Measurements from ENCODE around the gene WSB2. TPM values are rescaled to one million over a fixed set of nuclear protein-coding genes. Genes with fewer than 3 reads are reported as not detected.

Gene WSB2
- total and polyA plus RNA-seq, 9 of the 15 experiments (the other 6 are each of a cell fraction or from before 2014, with no cell fraction given): 31.4 to 77.6 (median 52.6) TPM

DNA sequence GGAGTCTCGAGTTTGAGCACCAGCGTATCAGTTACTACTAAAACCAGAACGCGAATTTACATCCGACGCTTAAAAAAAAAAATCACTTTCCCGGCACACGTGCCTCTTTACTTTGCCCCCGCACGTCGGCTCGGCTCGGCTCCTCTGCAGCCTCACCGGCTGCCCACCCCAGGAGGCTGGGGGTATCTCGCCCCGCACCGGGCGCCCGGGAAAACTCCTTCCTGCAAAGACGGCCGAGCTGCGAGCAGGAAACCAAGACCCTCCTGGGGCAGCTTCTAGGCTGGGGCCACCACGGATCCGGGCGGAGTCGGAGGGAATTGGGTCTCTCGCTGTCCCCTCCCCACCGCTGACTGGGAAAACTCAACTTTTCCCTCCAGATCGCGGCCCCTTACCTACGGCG is 42.2 kb upstream of the WSB2 start:
- POLR2A ChIA-PET: interaction anchor here (0.6 to 1.2 kb wide), 3 partner anchors 14 to 273 kb away, joined by 3 to 4 read pairs (median 3); partner anchors contain the start of genes SUDS3 and WSB2
- in situ Hi-C loops (cut with MboI): no loop called here

GRCh38 chr12:118102609-118103008 is 41.6 kb upstream of the WSB2 start:
- H4K20me1 ChIP-seq (replicated peaks; ENCODE audit: control insufficient read depth, insufficient read depth, low read length): no peaks in the 10 kb centered on the region
- BruUV-seq (replicated peaks): no TSS peak
- no peak overlapping the region; the same call in 1 of the 2 replicates for H2AFZ ChIP-seq (ENCODE audit: low read depth, low read length)
- TF ChIP-seq ZKSCAN1 (IDR thresholded peaks at IDR 0.05; ENCODE audit: low read depth, low read length) (peak; percentile 91), ZFX (CRISPR knock-in tag; IDR thresholded peaks at IDR 0.05) (no peak)
- DNase-seq (ENCODE audit: extremely low read depth in 1 of 4, low spot score in 3 of 4) (no peak), ATAC-seq (no peak), FAIRE-seq (no peak)
- intact Hi-C loops (cut with micrococcal nuclease): loop anchor here (5.0 kb wide), 1 partner anchor 40 kb away; the partner anchor contains the start of gene WSB2
- ChIA-PET CTCF (ENCODE audit: low intra/inter-chr PET ratio) (no interaction called here), POLR2A (no interaction called here)
- H3K9ac ChIP-seq (ENCODE audit: insufficient read depth in 1 of 2, low read depth in 2 of 2, low read length in 2 of 2): no peak overlapping the region
- no peaks in the 10 kb centered on the region for H3K36me3 ChIP-seq (ENCODE audit: control insufficient read depth, insufficient read depth, low read length)
- no peak overlapping the region for H3K27ac ChIP-seq (ENCODE audit: extremely low read depth, low read depth, low read length)
- WGBS (ENCODE audit: insufficient coverage, low coverage, missing lambda C conversion rate): 3% methylated on average over 5 of the region's 5 CpGs
- in situ Hi-C loops (cut with MboI): no loop called here
- H3K4me1 ChIP-seq (replicated peaks in 1 of 2; ENCODE audit: control insufficient read depth in 2 of 2, insufficient read depth in 2 of 2, low read length in 2 of 2): peaks cover 0 to 15% of the 10 kb centered on the region in 2 experiments; a peak in 3 of 5 replicates
- H3K4me2 ChIP-seq (ENCODE audit: insufficient read depth, low read length): no peak overlapping the region
- no peaks in the 10 kb centered on the region for H3K9me3 ChIP-seq (replicated peaks; ENCODE audit: control insufficient read depth, insufficient read depth, low read depth, low read length)
- peaks cover 26 to 45% of the 10 kb centered on the region in 2 experiments; a peak in 4 of 5 replicates for H3K27me3 ChIP-seq (ENCODE audit: control insufficient read depth in 2 of 2, insufficient read depth in 2 of 2, low read length in 2 of 2)
- no peak overlapping the region for H3K4me3 ChIP-seq
- no peaks in the 10 kb centered on the region for H3K79me2 ChIP-seq (ENCODE audit: control insufficient read depth, insufficient read depth, low read length)
- no peaks in the 10 kb centered on the region for H3K9me1 ChIP-seq (ENCODE audit: control insufficient read depth, insufficient read depth, low read length)

More for the DNA sequence above, 42.2 kb upstream of the WSB2 start:
- FAIRE-seq (no peak), DNase-seq (ENCODE audit: extremely low read depth in 1 of 4, low spot score in 3 of 4) (no peak), ATAC-seq (no peak; the same call in 2 of the 3 replicates)
- Histone ChIP-seq H3K27ac (ENCODE audit: extremely low read depth, low read depth, low read length) (no peak overlapping the region), H3K9me3 (replicated peaks; ENCODE audit: control insufficient read depth, insufficient read depth, low read depth, low read length) (no peaks in the 10 kb centered on the region), H4K20me1 (replicated peaks; ENCODE audit: control insufficient read depth, insufficient read depth, low read length) (no peaks in the 10 kb centered on the region), H3K4me1 (replicated peaks in 1 of 2; ENCODE audit: control insufficient read depth in 2 of 2, insufficient read depth in 2 of 2, low read length in 2 of 2) (peaks cover 0 to 15% of the 10 kb centered on the region in 2 experiments; a peak in 3 of 5 replicates), H3K36me3 (ENCODE audit: control insufficient read depth, insufficient read depth, low read length) (no peaks in the 10 kb centered on the region), H3K79me2 (ENCODE audit: control insufficient read depth, insufficient read depth, low read length) (no peaks in the 10 kb centered on the region), H3K27me3 (ENCODE audit: control insufficient read depth in 2 of 2, insufficient read depth in 2 of 2, low read length in 2 of 2) (peaks cover 26 to 39% of the 10 kb centered on the region in 2 experiments; a peak in 4 of 5 replicates), H3K9ac (ENCODE audit: insufficient read depth in 1 of 2, low read depth in 2 of 2, low read length in 2 of 2) (peak overlapping the region in 1 of 2 experiments; percentile 84; a peak in 2 of 4 replicates), H3K4me3 (peak overlapping the region; percentile 42), H3K9me1 (ENCODE audit: control insufficient read depth, insufficient read depth, low read length) (no peaks in the 10 kb centered on the region), H3K4me2 (ENCODE audit: insufficient read depth, low read length) (peak overlapping the region; percentile 61), H2AFZ (ENCODE audit: low read depth, low read length) (peak overlapping the region; percentile 81)
- TF ChIP-seq, protein P1, sequence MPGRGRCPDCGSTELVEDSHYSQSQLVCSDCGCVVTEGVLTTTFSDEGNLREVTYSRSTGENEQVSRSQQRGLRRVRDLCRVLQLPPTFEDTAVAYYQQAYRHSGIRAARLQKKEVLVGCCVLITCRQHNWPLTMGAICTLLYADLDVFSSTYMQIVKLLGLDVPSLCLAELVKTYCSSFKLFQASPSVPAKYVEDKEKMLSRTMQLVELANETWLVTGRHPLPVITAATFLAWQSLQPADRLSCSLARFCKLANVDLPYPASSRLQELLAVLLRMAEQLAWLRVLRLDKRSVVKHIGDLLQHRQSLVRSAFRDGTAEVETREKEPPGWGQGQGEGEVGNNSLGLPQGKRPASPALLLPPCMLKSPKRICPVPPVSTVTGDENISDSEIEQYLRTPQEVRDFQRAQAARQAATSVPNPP (IDR thresholded peaks at IDR 0.05; ENCODE audit: borderline replicate concordance, insufficient read depth, insufficient read length): no peak
- TF ChIP-seq SAP30 (IDR thresholded peaks at IDR 0.05; ENCODE audit: borderline replicate concordance, insufficient read depth, low read depth, low read length, poor library complexity, severe bottlenecking) (peak; percentile 42), NFRKB (IDR thresholded peaks at IDR 0.05; ENCODE audit: low read depth) (no peak)
- CTCF ChIA-PET (ENCODE audit: low intra/inter-chr PET ratio): no interaction called here
- intact Hi-C loops (cut with micrococcal nuclease): loop anchor here (5.0 kb wide), 1 partner anchor 41 kb away; the partner anchor contains the start of gene WSB2
- 0% methylated on average over 31 of the region's 32 CpGs for WGBS (ENCODE audit: insufficient coverage, low coverage, missing lambda C conversion rate)
- no TSS peak for BruUV-seq (replicated peaks)

Data from K562 (cell line).